Activated naive CD8-positive, alpha-beta T cell treated with anti-CD3 and anti-CD28 coated beads, Interleukin-2, amount 50 U/mL, for 16 hours (primary cell): ENCODE measurements around the gene UBAC2.

Source experiments
- DNase-seq: peaks from one replicate; pipeline ENCODE4 v3.0.0-alpha.2; 2020; ENCODE audit warnings: low read depth, low spot score

Gene UBAC2

DNA sequence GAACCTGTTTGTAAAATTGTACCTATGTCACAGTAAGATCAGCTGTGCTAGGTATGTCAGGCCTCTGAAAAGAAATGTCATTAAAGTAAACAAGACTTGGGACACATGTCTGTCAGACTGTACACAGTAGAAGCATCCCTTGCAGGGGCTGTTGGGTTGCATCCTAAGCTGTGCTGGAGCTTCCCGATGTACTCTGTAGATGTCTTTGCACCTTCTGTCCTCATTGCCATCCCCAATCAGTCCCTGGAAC is 155.3 kb downstream of the UBAC2 start:
- no peak for DNase-seq

DNA sequence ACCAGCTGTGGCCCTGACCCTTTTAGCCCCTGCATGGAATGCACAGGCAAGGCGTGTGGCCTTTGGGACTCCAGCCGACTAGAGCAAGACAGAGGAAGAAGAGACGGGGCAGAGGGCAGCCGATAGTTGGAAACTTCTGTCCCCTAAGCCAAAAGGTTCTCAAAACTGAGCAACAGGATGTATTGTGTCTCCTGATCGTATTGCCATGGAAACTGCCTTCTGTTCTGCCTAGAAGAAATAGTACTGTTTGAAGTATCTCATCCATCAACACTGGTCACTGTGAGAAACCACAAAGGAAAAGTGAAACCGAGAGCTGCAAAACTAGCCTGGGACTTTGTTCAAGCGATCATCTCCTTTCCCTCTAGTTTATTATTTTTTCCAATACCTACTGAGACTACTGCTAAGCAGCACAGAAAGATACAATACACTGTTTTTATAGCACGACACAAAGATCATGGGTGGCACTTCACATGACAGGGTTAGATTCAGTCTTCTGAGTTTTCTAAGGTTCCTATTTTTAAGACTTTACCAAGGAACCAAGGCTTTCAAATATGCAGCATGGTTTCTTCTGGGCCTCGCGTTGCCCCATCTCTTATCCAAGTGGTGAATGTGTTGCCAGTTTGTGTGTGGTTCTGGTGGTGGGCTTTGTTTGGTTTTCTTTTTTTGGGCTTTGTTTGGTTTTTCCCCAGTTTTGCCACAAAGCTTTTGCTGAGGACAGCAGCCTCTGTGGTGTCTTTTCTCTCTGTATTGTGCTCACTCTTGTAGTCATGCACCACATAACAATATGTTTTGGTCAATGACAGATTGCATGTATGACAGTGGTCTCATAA is 155.8 kb downstream of the UBAC2 start:
- DNase-seq = no peak

DNA sequence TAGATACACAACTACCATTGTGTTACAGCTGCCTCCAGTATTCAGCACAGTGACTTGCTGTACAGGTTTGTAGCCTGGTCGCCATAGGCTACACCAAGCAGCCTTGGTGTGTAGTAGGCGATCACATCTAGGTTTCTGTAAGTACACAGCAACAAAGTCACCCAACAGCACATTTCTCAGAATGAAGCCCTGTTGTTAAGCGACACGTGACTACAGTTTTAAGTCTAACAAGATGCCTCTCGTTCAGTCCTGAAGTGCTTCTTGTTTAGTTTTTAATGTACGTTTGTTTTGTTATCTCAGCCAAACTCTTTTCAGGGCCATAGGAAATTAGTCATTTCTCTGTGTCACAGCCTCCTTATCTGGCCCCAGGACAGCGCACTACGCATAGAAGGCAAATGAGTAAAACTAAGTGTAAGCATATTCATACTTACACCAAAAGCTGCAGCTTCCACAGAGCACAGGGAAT is 156.5 kb downstream of the UBAC2 start:
- DNase-seq = no peak

DNA sequence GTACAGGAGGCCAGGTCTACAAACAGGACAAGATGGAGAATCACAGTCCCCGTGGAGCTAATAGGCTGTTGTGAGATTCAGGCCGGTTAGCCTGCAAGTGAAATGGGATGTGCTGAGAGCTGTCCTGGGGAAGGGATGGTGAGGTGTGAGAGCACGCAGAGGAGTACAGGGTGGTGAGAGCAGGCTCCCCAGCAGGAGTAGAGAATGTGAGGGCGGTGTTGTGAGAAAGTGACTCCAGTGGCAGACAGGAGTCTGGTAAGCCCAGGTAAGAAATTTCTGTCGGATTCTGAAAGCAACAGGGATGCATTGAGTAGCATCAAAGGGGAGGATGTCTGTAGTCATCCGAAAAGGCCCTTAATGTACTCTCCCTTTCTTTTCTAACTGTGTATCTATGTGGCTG is 157.3 kb downstream of the UBAC2 start:
- no peak for DNase-seq

DNA sequence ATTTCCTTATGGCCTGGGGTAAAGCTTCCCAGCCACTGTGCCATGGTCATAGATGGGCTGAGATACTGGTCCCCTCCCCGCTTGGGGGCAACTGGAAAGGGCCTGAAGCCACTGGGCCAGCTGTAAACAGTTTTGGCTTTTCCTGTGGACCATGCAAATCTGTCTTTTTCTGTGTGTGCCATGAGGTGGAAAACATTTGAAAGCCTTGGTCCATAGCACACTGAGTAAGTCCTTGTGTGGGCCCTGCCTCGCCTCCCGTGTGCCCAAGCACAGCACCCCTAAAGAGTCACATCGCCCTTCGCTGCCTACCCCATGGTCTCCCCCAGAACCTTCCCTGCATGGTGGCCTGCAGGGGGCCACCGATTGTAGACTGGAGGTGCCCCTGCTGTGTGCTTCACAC is 158.9 kb downstream of the UBAC2 start:
- DNase-seq = no peak

DNA sequence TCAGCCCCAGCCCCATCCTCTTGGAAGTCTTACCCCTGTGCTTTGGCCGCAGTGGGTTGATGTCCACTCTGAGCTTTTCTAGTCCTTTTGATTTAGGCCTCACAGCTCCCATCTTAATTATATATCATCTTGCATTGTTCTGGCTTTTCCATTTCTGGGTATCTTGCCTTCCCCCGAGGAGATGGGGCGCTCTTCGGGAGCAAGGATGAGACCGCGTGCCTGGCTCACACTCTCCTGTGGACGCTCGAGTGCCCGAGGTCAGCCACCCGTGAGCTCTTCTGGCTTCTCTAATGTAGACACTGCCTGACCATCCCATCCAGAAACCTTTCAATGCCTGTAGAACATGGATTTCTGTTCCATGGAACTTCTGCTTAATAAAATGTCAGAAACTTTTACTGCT is 160.0 kb downstream of the UBAC2 start:
- no peak for DNase-seq

DNA sequence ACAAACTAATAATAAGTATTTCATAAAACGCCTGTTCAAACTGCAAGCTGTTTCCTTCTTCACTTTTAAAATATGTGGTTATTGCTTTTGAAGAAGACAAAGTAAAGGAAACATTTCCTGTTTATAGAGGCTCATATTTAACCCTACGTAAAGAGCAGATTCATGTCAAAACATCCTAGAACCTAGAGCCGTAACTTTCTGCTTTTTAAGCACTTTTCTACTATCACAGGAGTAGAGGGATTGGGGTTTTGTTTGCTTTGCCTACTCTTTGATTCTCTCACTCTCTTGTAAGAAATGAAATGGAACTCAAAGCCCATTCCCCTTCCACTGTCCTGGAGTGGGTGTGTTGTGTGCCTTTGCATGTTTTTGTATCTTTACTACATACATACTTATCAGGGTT is 160.5 kb downstream of the UBAC2 start:
- DNase-seq = no peak

DNA sequence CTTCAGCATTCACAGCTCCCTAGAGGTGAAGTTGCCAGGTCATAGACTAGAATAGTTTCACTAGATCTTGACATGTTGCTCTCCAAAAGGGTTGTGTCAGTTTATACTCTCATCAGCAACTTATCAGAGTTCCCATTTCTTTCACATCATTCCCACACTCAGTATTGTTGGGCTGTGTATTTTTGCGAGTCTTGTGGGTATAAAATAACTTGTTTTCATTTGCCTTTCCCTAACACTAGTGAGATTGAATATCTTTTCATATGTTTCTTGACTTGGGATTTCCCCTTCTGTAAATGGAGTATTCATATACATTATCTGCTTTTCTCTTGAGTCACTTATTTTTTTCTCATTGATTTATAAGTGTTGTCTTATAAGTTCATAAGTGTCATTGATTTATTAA is 161.7 kb downstream of the UBAC2 start:
- DNase-seq = no peak

DNA sequence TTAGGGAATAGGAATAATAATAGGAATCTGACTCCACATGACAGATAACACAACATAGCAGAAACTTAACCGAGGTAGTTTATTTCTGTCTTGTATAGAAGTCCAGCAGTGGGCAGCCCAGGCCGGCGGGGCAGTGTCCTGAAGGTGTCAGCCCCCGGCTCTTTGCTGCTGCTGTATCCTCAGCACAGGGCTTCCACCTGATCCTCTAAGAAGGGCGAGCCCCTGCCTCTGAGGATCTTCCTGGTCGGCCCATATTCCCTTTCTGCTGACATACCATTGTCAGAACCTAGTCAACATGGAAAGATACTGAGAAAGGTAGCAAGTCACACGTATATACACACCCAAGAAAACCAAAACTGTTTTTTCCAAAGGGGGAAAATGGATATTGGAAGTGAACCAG is 162.7 kb downstream of the UBAC2 start:
- no peak for DNase-seq

DNA sequence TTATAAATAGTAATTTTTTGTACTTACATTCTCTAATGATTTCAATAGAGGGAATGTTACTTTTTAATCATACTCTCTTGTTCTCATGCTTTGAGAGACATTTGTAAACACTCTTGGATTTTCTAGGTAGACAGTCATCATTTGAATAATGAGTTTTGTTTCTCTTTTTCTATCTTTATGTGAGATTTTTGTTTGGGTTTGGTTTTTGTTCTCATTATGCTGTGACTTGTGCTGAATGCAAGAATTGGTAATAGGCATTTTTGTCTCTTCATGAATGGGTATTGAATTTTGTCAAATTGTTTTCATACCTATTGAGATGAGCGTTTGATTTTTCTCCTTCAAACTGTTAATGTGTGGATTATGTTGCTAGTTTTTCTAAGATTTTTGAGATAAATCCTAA is 163.3 kb downstream of the UBAC2 start:
- DNase-seq = no peak

DNA sequence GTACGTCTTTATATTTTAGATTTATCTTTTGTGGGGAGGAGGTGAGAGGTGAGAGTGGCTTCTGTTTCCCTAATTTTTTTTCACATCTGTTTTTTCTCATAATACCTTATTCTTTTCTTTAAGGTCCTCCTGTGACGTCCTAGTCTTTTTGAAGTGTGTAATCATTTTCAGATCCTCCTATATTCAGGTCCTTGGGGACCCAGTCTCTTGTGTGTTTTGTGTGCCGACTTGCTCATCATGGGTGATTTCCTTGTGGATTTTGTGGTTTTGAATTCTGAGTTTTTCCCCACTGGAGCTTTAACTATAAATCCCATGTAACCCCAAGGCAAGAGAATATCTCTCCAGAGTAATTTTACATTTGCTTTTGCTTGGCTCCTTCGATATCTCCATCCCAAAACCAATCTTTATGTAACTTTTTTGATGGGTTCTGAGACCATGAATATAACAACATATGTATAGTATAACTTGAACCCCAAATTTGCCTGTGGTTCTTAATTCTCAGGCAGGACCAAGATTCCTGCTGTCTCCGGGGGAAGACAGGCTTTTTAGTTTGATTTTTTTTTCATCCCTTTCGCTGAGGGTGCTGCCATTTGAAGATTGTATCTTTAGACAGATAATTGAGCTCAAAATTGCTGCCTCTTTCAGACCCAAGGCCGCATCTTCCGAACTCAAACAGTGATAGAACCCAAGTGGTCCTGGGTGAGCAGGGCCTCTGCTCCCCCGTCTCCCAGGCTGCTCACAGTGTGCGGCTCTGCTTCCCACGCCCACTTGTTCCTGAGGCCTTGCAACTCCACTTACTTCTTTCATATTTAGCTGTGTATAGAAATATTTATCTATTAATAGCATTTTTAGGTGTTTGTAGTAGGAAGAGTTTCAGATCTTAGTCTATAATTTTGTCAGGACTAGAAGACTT is 165.7 kb downstream of the UBAC2 start:
- DNase-seq = no peak

DNA sequence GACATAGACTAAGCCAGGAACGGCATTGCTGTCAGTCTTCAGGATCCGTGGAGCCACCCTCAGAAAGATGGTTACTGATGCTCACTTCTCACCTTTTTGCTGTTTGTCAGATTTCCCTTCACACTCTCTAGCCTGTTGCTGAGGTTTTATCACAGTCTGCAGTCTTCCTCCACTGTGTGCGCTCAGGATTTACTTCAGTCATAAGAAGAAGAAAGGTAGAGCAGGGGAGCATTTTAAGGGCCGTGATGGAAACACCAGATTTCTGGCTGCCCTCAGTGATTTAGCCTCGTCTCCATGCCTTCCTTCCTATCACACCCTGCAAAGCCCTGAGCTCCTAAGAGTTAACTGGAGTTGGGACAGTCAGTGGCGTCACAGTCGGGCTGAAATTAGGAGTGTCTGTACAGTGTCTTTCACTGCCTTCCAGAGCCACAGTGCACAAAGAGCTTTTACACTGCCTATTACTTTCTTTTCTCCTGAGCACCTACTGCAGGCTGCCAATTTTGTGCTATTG is 166.5 kb downstream of the UBAC2 start:
- no peak for DNase-seq

DNA sequence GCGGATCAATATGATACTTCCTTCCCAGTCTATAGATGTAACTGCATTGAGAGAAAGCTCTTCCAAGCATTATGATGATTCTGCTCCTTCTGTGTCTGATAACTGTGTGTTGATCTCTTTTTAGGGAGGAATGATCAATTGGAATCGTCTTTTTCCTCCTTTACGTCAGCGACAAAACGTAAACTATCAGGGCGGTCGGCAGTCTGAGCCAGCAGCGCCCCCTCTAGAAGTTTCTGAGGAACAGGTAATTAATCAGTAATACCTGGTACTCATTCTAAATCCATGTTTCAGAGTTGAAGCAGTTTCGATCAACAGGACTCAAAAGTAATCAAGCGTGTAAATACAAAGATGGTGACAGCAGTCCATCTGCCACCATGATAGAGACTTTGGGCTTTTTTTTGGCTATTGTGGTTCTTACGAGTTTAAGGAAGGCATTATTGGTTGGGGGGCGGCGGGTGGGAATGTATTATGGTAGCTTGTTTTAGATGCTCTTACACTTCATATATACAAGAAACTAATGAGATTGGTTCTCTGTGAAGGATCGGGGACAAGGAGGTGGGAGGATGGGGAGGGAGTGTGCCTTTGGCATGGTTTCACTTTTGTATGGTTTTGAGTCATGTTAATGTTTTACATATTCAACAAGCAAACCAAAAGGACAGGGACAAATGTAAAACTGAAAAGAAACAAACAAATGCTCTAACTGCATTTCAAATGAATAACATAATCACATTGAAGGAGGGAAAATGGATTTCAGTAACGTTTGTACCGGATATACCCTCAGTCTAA is 167.2 kb downstream of the UBAC2 start:
- no peak for DNase-seq

DNA sequence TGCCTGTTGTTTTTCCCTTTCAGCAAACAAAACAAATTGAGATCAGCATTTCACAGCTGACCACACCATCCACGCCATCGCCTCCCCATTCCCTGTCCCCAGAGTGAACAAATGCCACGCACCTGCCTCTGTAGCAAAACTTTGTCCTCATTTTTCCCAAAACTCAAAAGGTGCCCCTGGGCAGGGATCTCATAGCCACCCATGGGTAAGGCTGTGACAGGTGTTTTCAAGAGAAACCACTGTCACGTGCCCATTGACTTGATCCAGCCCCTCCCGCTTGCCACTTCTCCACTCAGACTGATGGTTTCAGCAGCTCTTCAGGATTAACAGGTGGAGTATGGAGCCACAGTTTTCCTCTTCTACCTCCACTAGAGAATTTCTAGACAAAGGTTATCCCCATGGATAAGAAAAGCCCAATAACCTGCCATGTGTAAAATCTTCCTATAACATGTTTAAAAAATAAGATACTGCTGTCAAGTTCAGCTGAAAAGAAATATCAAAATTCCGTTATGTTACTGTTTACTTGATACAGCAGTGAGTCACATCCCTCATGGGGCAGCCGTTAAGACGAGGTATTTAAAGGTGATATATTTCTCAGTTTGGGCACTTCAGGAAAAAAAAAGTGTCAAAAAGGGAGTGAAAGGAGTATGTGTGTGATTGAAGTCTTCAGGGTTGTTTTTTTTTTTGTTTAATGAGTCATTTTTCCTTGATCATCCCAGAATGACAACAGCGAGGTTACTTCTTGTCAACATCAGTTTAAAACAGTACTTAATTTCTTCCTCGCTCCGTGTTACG is 170.0 kb downstream of the UBAC2 start:
- DNase-seq = no peak

DNA sequence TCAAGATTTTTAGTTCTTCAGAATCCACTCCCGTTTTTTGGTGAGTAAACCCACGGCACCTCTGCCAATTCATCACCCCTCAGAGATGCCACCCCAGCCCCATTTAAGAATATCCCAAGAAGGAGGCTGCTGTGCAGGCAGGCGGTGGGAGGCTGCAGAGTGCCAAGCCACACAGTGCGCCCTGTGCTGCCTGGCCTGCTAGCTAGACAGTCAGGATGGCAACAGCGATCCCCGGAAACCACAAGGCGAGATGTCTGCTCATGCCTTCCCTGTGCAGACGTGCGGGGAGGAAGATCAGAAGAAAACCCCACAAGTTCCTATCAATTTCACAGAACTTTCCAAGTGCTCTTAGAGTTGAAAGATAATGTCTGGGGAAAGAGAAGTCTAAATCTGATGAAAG is 171.3 kb downstream of the UBAC2 start:
- no peak for DNase-seq

DNA sequence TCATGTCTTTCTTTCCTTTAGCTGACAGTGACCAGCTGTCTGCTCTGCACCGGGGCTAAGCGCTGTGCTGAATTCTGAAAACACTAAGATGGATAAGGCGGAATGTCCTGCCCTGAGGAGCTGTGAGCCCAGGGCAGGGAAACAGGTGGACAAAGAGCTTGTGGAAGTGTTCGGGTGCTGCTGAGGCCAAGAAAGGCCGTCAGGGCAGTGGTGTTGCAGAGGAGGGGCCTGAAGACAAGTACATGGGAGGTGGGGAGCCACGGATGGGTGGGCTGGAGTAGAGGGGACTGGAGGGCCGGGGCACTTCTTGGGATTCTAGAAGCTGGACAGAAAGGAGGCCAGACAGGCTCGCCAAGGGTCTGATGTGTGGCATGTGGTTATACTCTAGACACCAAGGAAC is 172.8 kb downstream of the UBAC2 start:
- DNase-seq = no peak

DNA sequence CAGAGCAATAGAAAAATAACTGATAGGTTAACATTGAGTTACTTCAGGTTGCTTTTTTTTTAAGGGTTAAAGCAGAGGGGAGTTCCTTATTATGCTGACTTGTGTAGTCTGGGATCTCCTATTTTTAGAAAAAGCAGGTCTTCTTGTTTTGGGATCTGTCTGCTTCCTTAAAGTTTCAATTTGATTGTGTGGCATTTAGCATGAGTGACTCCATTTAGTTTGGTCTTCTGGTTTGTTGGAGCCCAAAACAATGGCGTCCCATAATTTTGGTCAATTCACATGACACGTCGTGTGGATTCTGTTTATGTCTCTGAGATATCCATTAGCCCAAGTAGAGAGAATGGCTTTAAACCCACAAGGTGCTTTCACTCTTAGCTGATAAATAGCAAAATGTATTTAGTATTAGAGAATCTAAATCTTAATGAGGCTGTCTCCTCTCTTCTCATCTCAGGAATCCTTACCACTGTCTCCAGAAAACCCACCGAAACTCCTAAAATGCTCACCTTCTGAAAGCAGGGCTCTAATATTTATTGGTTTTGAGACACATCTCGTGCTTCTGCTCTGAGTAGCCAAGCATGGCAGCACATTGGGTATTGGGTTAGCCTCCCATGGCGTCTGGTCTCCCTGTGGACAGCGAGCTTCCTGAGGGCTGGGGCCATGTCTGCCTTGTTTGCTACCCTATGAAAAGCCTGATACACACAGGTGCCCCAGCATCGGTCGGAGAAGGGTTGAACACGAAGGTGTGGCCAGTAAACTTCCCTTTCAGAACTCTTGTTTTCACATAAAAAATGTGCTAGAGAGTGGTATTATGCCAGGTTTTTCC is 173.7 kb downstream of the UBAC2 start:
- no peak for DNase-seq

DNA sequence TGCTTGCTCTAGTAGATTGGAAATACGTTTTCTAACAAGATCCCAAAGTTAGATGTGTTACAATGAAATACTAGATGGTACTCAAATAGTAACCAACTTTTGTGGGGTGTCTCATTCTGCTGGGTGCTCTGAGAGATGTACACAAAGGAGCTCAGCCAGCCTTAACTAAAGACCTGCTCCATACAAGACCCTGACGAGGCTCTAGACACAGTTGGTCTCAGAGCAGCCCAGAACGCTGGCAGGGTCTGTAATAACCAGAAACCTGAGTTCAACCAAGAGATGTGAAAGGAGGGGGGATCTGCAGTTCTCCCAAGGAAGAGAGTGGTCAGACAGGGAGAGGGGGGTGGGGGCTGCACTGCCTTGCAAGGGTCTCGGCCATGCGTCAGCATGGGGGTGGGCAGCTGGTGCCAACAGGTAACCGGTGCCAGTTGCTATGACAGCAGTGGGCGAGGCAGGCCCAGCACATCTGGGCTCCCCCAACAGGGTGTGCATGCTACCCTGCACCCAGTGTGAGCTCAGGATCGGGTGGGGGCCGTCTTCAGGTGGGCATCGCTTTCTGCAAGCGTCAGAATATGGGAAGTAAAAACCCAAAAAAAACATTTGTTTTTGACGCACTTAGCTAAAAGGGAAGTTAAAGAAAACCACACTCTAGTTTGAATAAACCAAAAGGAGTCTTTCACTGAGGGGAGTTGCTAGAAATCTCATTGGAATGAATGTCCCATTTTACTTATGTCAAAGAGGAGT is 174.5 kb downstream of the UBAC2 start:
- DNase-seq = no peak

DNA sequence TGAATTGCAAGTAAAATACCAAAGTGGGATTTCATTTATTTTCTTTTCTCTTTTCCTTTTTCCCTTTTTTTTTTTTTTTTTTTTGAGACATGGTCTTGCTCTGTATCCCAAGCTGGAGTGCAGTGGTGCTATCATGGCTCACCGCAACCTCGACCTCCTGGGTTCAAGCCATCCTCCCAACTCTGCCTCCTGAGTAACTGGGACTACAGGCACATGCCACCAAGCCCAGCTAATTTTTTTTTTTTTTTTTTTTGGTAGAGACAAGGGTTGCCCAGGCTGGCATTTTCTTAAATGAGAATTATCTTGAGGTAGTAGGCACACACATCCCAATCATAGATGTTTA is 175.1 kb downstream of the UBAC2 start:
- DNase-seq = no peak

DNA sequence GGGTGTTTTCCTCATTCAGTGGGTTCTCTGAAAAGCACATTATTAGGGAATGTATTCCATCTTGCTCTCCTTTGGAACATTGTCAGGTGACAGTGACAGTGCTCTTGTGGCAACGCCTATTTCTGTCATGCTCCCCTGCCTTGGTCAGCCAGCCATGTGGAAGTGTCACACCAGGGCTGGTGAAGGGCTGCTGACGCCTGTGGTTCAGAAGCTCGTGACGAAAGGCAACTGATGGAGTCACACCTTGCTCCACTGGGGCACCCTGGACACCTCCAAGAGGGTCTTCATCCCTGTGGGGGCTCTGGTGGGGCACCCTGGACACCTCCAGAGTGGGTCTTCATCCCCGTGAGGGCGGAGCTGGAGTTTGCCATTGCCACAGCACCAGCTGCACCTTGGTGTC is 175.5 kb downstream of the UBAC2 start:
- no peak for DNase-seq
